Colon (tissue), 2 donors: ENCODE results near the gene NRG3.
"Not testable (repeated sequence)": the region's sequence is repeated elsewhere in the genome, so short reads cannot be mapped to it uniquely, and the experiment has no call there.

ENCODE experiments used
- FAIRE-seq: peaks from 2 replicates; lab custom pipeline; 2012; peaks lifted over from hg19 to GRCh38; lab: Jason Lieb, UNC
- donor health status: control.
- donor health status: control.

NRG3 gene

GRCh38 chr10:82284180-82284579 is 409.2 kb downstream of the NRG3 start:
- no peak for FAIRE-seq

GRCh38 chr10:82288461-82288881 is 413.5 kb downstream of the NRG3 start:
- FAIRE-seq, result no peak

GRCh38 chr10:82289945-82290344 is 415.0 kb downstream of the NRG3 start:
- no peak for FAIRE-seq

GRCh38 chr10:82294874-82295378 is 419.9 kb downstream of the NRG3 start:
- no peak for FAIRE-seq

- FAIRE-seq, result no peak
Measured at GRCh38 chr10:82308641-82309040, 433.6 kb downstream of the NRG3 start.

GRCh38 chr10:82310839-82311238 is 435.8 kb downstream of the NRG3 start:
- no peak for FAIRE-seq

- no peak for FAIRE-seq
Measured at GRCh38 chr10:82313401-82313800, 438.4 kb downstream of the NRG3 start.

- no peak for FAIRE-seq
Measured at GRCh38 chr10:82318534-82318933, 443.5 kb downstream of the NRG3 start.

- FAIRE-seq, result no peak
Measured at GRCh38 chr10:82319074-82319473, 444.1 kb downstream of the NRG3 start.

GRCh38 chr10:82319562-82319961 is 444.6 kb downstream of the NRG3 start:
- FAIRE-seq, result no peak

GRCh38 chr10:82321724-82322123 is 446.7 kb downstream of the NRG3 start:
- no peak for FAIRE-seq

GRCh38 chr10:82331716-82332115 is 456.7 kb downstream of the NRG3 start:
- no peak for FAIRE-seq

GRCh38 chr10:82335831-82336230 is 460.8 kb downstream of the NRG3 start:
- FAIRE-seq, result no peak

GRCh38 chr10:82340166-82340565 is 465.2 kb downstream of the NRG3 start:
- no peak for FAIRE-seq

GRCh38 chr10:82349590-82349989 is 474.6 kb downstream of the NRG3 start:
- not testable (repeated sequence) for FAIRE-seq

- FAIRE-seq, result no peak
Measured at GRCh38 chr10:82353381-82353780, 478.4 kb downstream of the NRG3 start.

- no peak for FAIRE-seq
Measured at GRCh38 chr10:82358486-82359099, 483.6 kb downstream of the NRG3 start.

GRCh38 chr10:82361256-82361655 is 486.3 kb downstream of the NRG3 start:
- FAIRE-seq, result no peak

GRCh38 chr10:82377608-82378007 is 502.6 kb downstream of the NRG3 start:
- no peak for FAIRE-seq

GRCh38 chr10:82378146-82378545 is 503.2 kb downstream of the NRG3 start:
- no peak for FAIRE-seq

- no peak for FAIRE-seq
Measured at GRCh38 chr10:82383350-82383749, 508.4 kb downstream of the NRG3 start.

GRCh38 chr10:82390866-82391658 is 516.1 kb downstream of the NRG3 start:
- FAIRE-seq, result no peak

- no peak for FAIRE-seq
Measured at GRCh38 chr10:82391971-82392370, 517.0 kb downstream of the NRG3 start.

- no peak for FAIRE-seq
Measured at GRCh38 chr10:82392533-82392932, 517.5 kb downstream of the NRG3 start.
